GM20000 (cell line): Measurements from ENCODE around the gene SVOP.

Source experiments
- DNase-seq: peaks from one replicate; pipeline ENCODE4 v3.0.0; 2012; ENCODE audit warnings: low spot score
- CTCF ChIP-seq: IDR thresholded peaks from 2 replicates; pipeline ENCODE4 v1.5.1; 2012; ENCODE audit warnings: mild to moderate bottlenecking, control low read depth; ENCODE audit errors: extremely low read depth, missing control alignments

Gene SVOP

DNA sequence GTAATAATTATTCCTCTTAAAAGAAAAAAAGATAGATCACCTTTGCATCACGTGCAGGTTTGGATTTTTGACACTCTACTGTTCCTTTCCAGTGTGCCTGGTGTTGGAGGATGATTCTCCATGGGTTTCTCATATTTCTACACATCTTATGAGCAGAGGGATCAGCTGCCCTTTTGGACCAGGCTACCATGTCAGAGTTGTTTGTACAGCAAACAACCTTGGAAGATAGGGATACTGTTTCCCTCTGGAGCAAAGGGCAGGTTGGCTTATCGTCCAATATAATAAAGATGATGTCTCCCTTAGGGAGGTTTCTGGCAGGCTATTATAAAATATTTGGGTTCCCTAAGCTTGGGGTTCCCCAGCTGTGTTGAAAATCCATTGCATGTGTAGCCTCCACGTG is 98.9 kb downstream of the SVOP start:
- no peak for DNase-seq
- TF ChIP-seq CTCF, result no peak

DNA sequence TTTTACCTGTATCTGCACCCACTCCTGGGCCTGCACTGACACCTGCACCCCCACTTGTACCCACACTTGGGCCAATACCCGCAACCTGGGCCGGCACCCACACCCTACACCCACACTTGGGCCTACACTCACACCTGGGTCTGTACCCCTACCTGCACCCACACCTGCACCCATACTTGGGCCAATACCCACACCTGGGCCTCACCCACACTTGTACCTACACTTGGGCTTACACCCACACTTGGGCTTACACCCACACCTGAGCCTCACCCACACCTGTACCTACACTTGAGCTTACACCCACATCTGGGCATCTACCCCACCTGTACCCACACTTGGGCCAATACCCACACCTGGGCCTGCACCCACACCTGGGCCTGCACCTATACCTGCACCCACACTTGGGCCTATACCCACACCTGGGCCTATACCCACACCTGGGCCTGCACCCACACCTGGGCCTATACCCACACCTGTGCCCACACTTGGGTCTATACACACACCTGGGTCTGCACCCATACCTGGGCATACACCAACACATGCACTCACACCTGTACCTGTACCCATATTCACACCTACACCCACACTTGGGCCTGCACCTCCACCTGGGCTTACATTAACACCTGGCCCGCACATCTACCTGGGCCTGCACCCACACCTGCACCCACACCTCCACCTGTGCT is 101.8 kb downstream of the SVOP start:
- no peak for TF ChIP-seq CTCF
- DNase-seq, result no peak

DNA sequence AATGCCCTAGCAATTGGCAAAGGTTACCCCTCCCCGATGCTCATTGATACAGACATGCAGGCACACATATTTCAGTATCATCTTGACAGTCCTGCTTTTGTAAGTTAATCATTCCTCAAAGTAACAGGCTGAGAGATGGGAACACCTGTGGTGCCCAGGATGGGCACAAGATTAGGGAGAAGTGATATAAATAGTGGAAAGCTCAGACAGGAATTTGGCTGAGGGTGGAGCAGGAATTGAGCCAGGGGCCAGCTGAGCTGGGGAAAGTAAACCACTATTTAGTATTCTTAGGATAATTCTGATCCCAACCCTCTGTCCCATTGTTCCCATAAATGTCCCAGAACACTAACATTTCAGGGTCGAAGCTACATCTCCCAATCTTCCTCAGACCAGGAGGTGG is 102.7 kb downstream of the SVOP start:
- DNase-seq, result no peak

DNA sequence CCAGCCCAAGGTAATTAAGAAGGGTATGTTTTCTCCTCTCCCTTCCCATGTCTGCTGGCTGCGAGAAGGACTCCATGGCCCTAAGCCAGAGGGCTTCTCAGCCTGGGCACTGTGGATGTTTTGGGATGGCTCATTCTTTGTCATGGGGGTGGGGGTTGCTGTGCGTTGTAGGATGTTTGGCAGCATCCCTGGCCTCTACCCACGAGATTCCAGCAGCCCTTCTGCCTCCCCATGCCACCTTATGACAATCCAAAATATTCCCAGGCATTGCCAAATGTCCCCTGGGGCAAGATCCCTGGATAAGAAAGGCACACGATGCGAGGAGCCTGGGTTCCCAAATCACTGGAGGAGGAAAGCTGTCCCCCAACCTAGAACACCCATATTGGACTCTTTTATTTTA is 104.5 kb downstream of the SVOP start:
- no peak for TF ChIP-seq CTCF
- DNase-seq, result no peak

More for the DNA sequence above, 102.7 kb downstream of the SVOP start:
- no peak for TF ChIP-seq CTCF

- DNase-seq, result no peak
- TF ChIP-seq CTCF, result no peak
Measured at GRCh38 chr12:108915632-108916133, 105.2 kb downstream of the SVOP start.

GRCh38 chr12:108914121-108914531 is 106.7 kb downstream of the SVOP start:
- no peak for DNase-seq
- TF ChIP-seq CTCF, result no peak

- no peak for TF ChIP-seq CTCF
Measured at GRCh38 chr12:108912361-108912760, 108.5 kb downstream of the SVOP start.

More at GRCh38 chr12:108912361-108912760, 108.5 kb downstream of the SVOP start:
- no peak for DNase-seq
